ENCODE measurements around the gene ORMDL3. TPM values are rescaled to one million over a fixed set of nuclear protein-coding genes. Genes with fewer than 3 reads are reported as not detected.

ORMDL3 gene
- total and polyA plus RNA-seq, 2 experiments from 2014 or later = 56.4 to 73.3 TPM

GRCh38 chr17:39938140-39938869, 10.9 kb upstream of the ORMDL3 start:
- no peak for DNase-seq (ENCODE audit: low spot score)
- TF ChIP-seq EZH2 (IDR thresholded peaks at IDR 0.05; ENCODE audit: borderline replicate concordance) (no peak), EZH2phosphoT487 (IDR thresholded peaks at IDR 0.05; ENCODE audit: low read depth, severe bottlenecking, unreplicated experiment) (no peak)
- TF ChIP-seq, protein P1, sequence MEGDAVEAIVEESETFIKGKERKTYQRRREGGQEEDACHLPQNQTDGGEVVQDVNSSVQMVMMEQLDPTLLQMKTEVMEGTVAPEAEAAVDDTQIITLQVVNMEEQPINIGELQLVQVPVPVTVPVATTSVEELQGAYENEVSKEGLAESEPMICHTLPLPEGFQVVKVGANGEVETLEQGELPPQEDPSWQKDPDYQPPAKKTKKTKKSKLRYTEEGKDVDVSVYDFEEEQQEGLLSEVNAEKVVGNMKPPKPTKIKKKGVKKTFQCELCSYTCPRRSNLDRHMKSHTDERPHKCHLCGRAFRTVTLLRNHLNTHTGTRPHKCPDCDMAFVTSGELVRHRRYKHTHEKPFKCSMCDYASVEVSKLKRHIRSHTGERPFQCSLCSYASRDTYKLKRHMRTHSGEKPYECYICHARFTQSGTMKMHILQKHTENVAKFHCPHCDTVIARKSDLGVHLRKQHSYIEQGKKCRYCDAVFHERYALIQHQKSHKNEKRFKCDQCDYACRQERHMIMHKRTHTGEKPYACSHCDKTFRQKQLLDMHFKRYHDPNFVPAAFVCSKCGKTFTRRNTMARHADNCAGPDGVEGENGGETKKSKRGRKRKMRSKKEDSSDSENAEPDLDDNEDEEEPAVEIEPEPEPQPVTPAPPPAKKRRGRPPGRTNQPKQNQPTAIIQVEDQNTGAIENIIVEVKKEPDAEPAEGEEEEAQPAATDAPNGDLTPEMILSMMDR (IDR thresholded peaks at IDR 0.05; ENCODE audit: poor library complexity) = no peak

GRCh38 chr17:39937447-39937846, 10.0 kb upstream of the ORMDL3 start:
- TF ChIP-seq EZH2 (IDR thresholded peaks at IDR 0.05; ENCODE audit: borderline replicate concordance) (no peak), EZH2phosphoT487 (IDR thresholded peaks at IDR 0.05; ENCODE audit: low read depth, severe bottlenecking, unreplicated experiment) (no peak)
- TF ChIP-seq, protein P1 (IDR thresholded peaks at IDR 0.05; ENCODE audit: poor library complexity) = no peak
- WGBS (ENCODE audit: low lambda C conversion rate, missing lambda C conversion rate) = 91% methylated on average over 3 of the region's 3 CpGs

More at GRCh38 chr17:39938140-39938869, 10.9 kb upstream of the ORMDL3 start:
- H3K4me1 ChIP-seq (ENCODE audit: insufficient read depth) = peaks cover 8% of the 10 kb centered on the region
- H3K79me2 ChIP-seq = no peaks in the 10 kb centered on the region
- no peaks in the 10 kb centered on the region for H3K9me2 ChIP-seq (replicated peaks; ENCODE audit: insufficient read depth)
- no peak overlapping the region for H3K4me2 ChIP-seq
- WGBS (ENCODE audit: low lambda C conversion rate, missing lambda C conversion rate) = 80% methylated on average over 8 of the region's 8 CpGs
- no peaks in the 10 kb centered on the region for H3K9me3 ChIP-seq (ENCODE audit: low read depth)
- no peak overlapping the region for H3K27ac ChIP-seq
- no peak overlapping the region for H3K4me3 ChIP-seq
- H3K36me3 ChIP-seq (replicated peaks; ENCODE audit: insufficient read depth, low read depth) = no peaks in the 10 kb centered on the region
- H2AFZ ChIP-seq = no peak overlapping the region
- no peaks in the 10 kb centered on the region for H4K20me1 ChIP-seq (ENCODE audit: insufficient read depth, poor library complexity, severe bottlenecking)
- H3K27me3 ChIP-seq = no peaks in the 10 kb centered on the region

GRCh38 chr17:39935909-39936308, 8.5 kb upstream of the ORMDL3 start:
- H3K4me2 ChIP-seq = no peak overlapping the region

More at GRCh38 chr17:39937447-39937846, 10.0 kb upstream of the ORMDL3 start:
- no peak overlapping the region for H2AFZ ChIP-seq
- no peak overlapping the region for H3K27ac ChIP-seq
- no peaks in the 10 kb centered on the region for H3K79me2 ChIP-seq
- H3K9me2 ChIP-seq (replicated peaks; ENCODE audit: insufficient read depth) = no peaks in the 10 kb centered on the region
- H3K4me2 ChIP-seq = no peak overlapping the region
- no peaks in the 10 kb centered on the region for H3K36me3 ChIP-seq (replicated peaks; ENCODE audit: insufficient read depth, low read depth)
- no peaks in the 10 kb centered on the region for H3K27me3 ChIP-seq
- no peak overlapping the region for H3K4me3 ChIP-seq
- no peaks in the 10 kb centered on the region for H4K20me1 ChIP-seq (ENCODE audit: insufficient read depth, poor library complexity, severe bottlenecking)
- no peak for DNase-seq (ENCODE audit: low spot score)
- no peaks in the 10 kb centered on the region for H3K9me3 ChIP-seq (ENCODE audit: low read depth)
- H3K4me1 ChIP-seq (ENCODE audit: insufficient read depth) = peaks cover 8% of the 10 kb centered on the region

More at GRCh38 chr17:39935909-39936308, 8.5 kb upstream of the ORMDL3 start:
- no peaks in the 10 kb centered on the region for H3K27me3 ChIP-seq
- TF ChIP-seq, protein P1 (IDR thresholded peaks at IDR 0.05; ENCODE audit: poor library complexity) = no peak
- TF ChIP-seq EZH2 (IDR thresholded peaks at IDR 0.05; ENCODE audit: borderline replicate concordance) = no peak
- no peak for TF ChIP-seq EZH2phosphoT487 (IDR thresholded peaks at IDR 0.05; ENCODE audit: low read depth, severe bottlenecking, unreplicated experiment)
- 77% methylated on average over 3 of the region's 3 CpGs for WGBS (ENCODE audit: low lambda C conversion rate, missing lambda C conversion rate)
- no peak for DNase-seq (ENCODE audit: low spot score)
- no peak overlapping the region for H2AFZ ChIP-seq
- no peak overlapping the region for H3K27ac ChIP-seq
- no peaks in the 10 kb centered on the region for H3K9me2 ChIP-seq (replicated peaks; ENCODE audit: insufficient read depth)
- H3K4me1 ChIP-seq (ENCODE audit: insufficient read depth) = peaks cover 8% of the 10 kb centered on the region
- H4K20me1 ChIP-seq (ENCODE audit: insufficient read depth, poor library complexity, severe bottlenecking) = no peaks in the 10 kb centered on the region
- no peak overlapping the region for H3K4me3 ChIP-seq
- H3K9me3 ChIP-seq (ENCODE audit: low read depth) = no peaks in the 10 kb centered on the region
- no peaks in the 10 kb centered on the region for H3K79me2 ChIP-seq
- H3K36me3 ChIP-seq (replicated peaks; ENCODE audit: insufficient read depth, low read depth) = no peaks in the 10 kb centered on the region

All from hepatocyte (in vitro differentiated cells).